Mucosa of rectum (tissue), 2 donors: Measurements from ENCODE around the gene ITIH1.

Experiments used
- H3K27ac ChIP-seq, 2 donors: one replicate each; pipeline ENCODE4 v1.7.0; 2013; ENCODE audit warnings: inconsistent platforms in 2 of 2, low read depth in 2 of 2, low read length in 2 of 2
- H3K27me3 ChIP-seq, 2 donors: one replicate each; pipeline ENCODE4 v1.7.0; 2013; ENCODE audit warnings: low read length in 2 of 2; ENCODE audit not compliant: control insufficient read depth in 2 of 2, insufficient read depth in 2 of 2
- H3K36me3 ChIP-seq, 2 donors: one replicate each; pipeline ENCODE4 v1.7.0; 2013; ENCODE audit warnings: low read length in 2 of 2; ENCODE audit not compliant: control insufficient read depth in 2 of 2, insufficient read depth in 2 of 2
- H3K4me1 ChIP-seq, 2 donors: one replicate each; pipeline ENCODE4 v1.7.0; 2013; ENCODE audit warnings: low read length in 2 of 2, mild to moderate bottlenecking in 1 of 2; ENCODE audit not compliant: control insufficient read depth in 2 of 2, insufficient read depth in 2 of 2
- H3K4me3 ChIP-seq, 2 donors: one replicate each; pipeline ENCODE4 v1.7.0; 2013; ENCODE audit warnings: low read length in 2 of 2
- H3K9ac ChIP-seq, 2 donors: one replicate each; pipeline ENCODE4 v1.7.0; 2013; ENCODE audit warnings: low read length in 2 of 2, low read depth in 1 of 2, mild to moderate bottlenecking in 1 of 2
- H3K9me3 ChIP-seq, 2 donors: one replicate each; pipeline ENCODE4 v1.7.0; 2013; ENCODE audit warnings: low read length in 2 of 2; ENCODE audit not compliant: control insufficient read depth in 2 of 2
- donor health status: healthy.
- donor health status: Normal muscosa, but diverticular disease.

ITIH1 gene

DNA sequence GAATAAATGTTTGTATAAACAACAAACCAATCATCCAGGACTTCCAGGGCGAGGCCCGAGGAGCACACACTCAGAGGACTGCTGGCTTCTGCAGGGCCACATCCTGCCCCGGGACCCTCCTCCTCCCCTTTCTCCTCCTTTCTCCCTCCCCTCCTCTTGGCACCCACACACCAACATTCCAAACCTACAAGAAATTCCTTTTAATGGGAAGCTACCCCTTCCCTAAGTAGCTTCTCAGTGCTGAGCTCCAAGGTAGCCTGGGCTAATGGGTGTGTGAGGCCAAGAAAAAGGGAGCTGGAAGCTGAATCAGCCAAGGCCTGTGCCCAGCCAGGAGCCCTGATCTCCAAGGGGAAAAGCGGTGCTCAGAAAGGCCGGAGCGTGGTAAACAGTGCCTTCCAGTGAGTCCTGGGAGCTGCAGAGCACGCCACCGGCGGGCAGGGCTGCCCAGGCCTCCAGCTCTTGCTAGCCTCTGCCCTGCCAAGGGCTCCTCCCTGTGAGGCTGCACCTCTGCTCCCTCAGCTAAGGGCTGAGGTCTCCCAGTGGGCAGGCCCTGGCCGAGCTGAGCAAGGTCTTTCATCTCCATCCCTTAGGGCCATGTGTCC is 21.1 kb downstream of the ITIH1 start:
- H3K9me3 ChIP-seq, result no peaks in the 10 kb centered on the region
- no peak overlapping the region for H3K27ac ChIP-seq
- H3K36me3 ChIP-seq, result no peaks in the 10 kb centered on the region
- no peak overlapping the region for H3K4me3 ChIP-seq
- H3K4me1 ChIP-seq, result peaks cover 0 to 2% of the 10 kb centered on the region in 2 donors
- H3K9ac ChIP-seq, result no peak overlapping the region
- H3K27me3 ChIP-seq, result no peaks in the 10 kb centered on the region

DNA sequence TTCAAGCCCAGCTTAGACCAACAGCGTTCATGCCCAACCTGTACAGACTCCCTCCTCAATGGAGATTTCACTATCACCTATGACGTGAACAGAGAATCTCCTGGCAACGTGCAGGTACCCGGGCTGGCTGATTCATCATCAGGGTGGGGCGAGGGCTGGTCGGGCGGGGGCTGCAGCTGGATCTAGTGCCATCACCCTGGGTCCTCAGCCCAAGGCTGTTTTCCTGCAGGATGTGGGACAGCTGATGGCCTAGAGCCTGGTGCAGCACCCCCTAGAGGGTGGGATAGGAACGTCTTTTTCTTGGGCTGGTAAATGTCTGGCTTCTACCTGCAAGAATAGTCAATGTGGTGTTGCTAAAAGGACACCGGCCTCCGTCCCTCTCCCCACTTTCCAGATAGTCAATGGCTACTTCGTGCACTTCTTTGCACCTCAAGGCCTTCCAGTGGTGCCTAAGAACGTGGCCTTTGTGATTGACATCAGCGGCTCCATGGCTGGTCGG is 21.6 kb downstream of the ITIH1 start:
- H3K9ac ChIP-seq, result no peak overlapping the region
- no peak overlapping the region for H3K4me3 ChIP-seq
- no peaks in the 10 kb centered on the region for H3K9me3 ChIP-seq
- H3K27me3 ChIP-seq, result no peaks in the 10 kb centered on the region
- H3K27ac ChIP-seq, result no peak overlapping the region
- H3K36me3 ChIP-seq, result no peaks in the 10 kb centered on the region
- H3K4me1 ChIP-seq, result peaks cover 0 to 2% of the 10 kb centered on the region in 2 donors

DNA sequence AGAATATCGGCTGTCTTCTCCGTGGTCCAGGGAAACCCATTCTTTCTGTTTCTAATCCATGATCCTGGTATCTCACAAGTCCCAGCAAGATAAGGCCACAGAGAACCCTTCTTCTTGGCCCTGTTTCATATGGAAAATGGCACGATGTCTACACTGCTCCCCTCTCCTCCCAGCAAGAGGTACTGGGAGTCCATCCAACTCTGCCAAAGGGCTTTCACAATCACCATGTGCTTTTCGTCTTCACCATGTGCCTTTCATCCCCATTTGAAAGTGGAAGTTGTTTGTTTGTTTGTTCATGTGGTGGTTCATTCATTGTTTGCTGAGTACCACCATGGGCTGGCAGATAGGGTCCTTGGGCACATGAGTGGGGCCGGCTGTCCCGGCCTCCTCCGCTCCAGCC is 22.7 kb downstream of the ITIH1 start:
- Histone ChIP-seq H3K27ac (no peak overlapping the region), H3K4me1 (no peaks in the 10 kb centered on the region), H3K36me3 (no peaks in the 10 kb centered on the region), H3K9me3 (no peaks in the 10 kb centered on the region), H3K27me3 (no peaks in the 10 kb centered on the region), H3K4me3 (no peak overlapping the region), H3K9ac (no peak overlapping the region)

DNA sequence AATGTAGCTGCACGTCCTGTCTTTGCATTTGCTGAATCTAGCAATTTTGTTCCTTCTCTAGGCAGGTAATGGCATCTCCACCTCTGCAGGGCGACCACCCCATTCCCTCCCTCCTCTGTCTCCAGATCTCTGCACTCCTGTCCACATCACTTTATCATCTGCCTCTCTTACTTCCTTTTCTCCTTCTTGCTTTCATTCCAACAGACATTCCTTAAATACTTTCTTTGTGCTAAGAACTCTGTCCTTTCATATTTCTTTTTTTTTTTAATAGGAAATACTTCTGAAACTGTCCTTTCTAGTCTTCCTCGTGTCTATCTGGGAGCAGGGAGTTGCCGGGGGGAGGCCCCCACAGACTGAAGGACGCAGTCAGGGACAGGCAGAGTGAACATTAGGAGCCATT is 24.4 kb downstream of the ITIH1 start:
- Histone ChIP-seq H3K9me3 (no peaks in the 10 kb centered on the region), H3K27ac (no peak overlapping the region), H3K4me3 (no peak overlapping the region), H3K36me3 (no peaks in the 10 kb centered on the region), H3K27me3 (no peaks in the 10 kb centered on the region), H3K9ac (no peak overlapping the region), H3K4me1 (no peaks in the 10 kb centered on the region)

DNA sequence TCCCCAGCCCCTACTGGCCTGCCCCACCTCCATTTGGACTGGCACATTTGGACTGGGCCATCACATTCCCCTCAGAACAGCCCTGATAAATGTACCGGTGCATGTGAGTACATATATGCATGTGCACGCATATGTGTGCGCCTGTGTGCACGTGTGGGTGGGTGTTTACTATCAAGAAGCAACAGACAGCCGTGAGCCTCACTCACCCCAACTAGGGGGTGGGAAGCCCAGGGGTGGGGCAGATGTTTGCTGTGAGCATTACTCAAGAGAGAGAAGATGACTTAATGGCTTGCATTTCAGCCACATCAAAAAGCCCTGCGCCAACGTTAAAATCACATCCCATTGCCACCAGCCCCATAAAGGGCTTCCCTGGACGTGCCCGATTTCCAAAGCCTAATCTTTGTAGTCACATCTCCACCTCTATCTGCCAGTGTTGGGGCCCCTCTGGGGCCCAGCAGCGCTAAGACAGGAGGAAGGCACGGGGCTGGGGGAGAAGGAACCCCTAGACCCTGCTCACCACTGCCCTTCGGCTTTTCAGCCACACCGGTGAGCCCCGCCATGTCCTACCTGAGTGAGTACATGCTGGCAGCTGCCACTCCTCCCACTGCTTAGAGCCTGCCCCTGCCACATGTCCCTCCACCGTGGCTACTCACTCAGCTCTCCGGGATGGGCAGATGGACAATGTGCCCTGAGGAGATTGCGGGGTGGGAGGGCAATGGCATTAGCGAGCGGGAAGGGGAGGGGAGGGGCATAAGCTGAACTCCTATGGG is 28.1 kb downstream of the ITIH1 start:
- Histone ChIP-seq H3K27me3 (no peaks in the 10 kb centered on the region), H3K9ac (no peak overlapping the region), H3K9me3 (no peaks in the 10 kb centered on the region), H3K36me3 (no peaks in the 10 kb centered on the region), H3K27ac (no peak overlapping the region), H3K4me1 (no peaks in the 10 kb centered on the region), H3K4me3 (no peak overlapping the region)

DNA sequence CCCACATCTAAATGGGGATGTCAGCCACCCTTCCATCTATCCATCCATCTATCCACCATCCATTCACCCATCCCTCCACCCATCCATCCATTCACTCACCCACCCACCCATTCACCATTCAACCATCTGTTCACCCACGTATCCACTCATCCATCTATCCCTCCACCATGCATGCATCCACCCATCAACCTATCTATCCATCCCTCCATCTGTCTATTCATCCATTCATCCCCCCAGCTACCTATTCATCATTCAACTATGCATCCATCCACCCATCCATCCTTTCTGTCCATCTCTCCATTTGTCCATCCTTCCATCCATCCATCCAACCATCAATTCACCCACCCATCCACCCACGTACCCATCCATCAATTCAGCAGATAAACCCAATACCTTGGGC is 31.8 kb downstream of the ITIH1 start:
- Histone ChIP-seq H3K27ac (no peak overlapping the region), H3K36me3 (no peaks in the 10 kb centered on the region)

DNA sequence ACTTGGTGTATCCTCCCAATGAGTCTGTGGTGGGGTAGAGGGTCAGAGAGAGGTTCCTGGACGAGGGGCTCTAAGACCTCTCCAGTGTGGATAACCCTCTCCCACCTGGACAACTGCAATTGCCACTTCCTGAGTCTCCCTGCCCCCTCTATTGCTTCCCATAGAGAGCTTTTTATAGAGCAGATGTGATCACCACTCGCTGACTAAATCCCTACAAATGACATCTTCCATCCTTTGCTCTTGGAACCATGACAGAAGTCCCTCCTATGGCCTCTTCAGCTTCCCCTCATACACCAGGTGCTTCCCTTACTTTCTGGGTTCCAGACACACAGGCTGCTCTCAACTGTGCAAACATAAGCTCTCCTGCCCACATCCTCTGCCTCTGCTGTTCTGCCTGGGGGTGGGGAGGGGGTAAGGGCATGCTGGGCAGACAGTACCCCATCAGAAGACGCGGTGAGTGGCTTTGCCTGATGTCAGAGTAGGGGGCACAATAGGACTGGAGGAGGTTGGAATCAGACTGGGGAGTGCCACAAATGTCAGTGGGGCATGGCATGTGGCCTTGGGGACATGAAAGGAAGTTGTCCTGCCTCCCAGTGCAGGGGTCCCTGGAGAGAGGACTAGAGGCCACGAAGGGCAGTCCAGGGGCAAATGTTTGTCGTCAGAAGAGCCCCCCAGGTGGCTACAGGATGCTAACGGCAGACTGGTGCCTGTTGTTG is 32.4 kb downstream of the ITIH1 start:
- Histone ChIP-seq H3K9ac (no peak overlapping the region), H3K36me3 (no peaks in the 10 kb centered on the region), H3K4me1 (no peaks in the 10 kb centered on the region), H3K27ac (no peak overlapping the region), H3K4me3 (no peak overlapping the region), H3K27me3 (no peaks in the 10 kb centered on the region), H3K9me3 (no peaks in the 10 kb centered on the region)

More for the DNA sequence above, 31.8 kb downstream of the ITIH1 start:
- Histone ChIP-seq H3K9me3 (no peaks in the 10 kb centered on the region), H3K9ac (no peak overlapping the region), H3K27me3 (no peaks in the 10 kb centered on the region), H3K4me3 (no peak overlapping the region), H3K4me1 (no peaks in the 10 kb centered on the region)

DNA sequence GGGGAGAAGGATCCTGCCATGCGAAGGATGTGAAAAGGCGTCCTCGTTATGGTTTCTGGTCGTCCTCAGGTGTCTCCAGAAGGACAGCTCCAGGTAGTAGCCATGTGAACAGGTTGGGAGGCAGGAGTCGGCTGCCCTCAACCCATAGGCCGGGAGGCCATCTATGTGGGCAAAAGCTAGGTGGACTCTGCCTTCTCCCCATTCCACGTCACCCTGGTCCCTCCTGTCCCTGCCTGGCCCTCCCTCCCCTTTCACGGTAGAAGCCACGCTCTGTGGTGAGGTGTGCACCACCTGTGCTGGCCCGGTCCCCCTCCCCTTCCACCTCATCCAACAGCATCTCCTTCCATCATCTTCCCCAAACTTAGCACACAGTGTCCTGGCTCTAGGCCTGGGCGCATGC is 33.5 kb downstream of the ITIH1 start:
- H3K4me1 ChIP-seq, result no peaks in the 10 kb centered on the region
- H3K9ac ChIP-seq, result no peak overlapping the region
- no peak overlapping the region for H3K27ac ChIP-seq
- H3K4me3 ChIP-seq, result no peak overlapping the region
- H3K36me3 ChIP-seq, result no peaks in the 10 kb centered on the region
- H3K9me3 ChIP-seq, result no peaks in the 10 kb centered on the region
- no peaks in the 10 kb centered on the region for H3K27me3 ChIP-seq

DNA sequence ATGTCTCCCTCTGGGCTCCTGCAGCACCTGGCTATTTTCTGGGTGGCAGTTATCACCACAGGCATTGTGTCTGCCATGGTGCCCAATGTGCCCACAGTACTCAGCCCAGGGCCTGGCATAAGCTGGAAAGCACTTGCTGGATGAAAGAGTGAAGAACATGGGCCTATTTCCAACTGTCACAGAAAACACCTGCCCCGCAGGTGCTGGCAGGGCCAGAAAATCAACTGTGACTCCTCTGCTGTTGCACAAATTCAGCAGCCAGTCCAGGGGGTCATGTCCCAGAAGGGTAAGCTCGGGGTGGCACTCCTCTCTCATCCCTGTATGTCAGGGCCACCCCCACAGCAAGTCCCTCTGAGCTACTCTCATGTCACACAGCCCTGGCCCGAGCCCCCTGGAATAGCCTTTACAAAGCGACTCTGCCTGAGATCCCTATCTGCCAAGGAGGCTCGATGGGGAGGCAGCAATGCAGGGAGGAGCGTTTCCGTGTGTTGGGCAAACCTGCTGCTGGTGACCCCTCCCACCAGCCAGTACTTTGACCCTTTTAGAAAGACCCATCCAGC is 34.1 kb downstream of the ITIH1 start:
- no peaks in the 10 kb centered on the region for H3K4me1 ChIP-seq
- H3K4me3 ChIP-seq, result no peak overlapping the region
- H3K9ac ChIP-seq, result no peak overlapping the region
- no peaks in the 10 kb centered on the region for H3K9me3 ChIP-seq
- no peaks in the 10 kb centered on the region for H3K27me3 ChIP-seq
- no peak overlapping the region for H3K27ac ChIP-seq
- H3K36me3 ChIP-seq, result no peaks in the 10 kb centered on the region

DNA sequence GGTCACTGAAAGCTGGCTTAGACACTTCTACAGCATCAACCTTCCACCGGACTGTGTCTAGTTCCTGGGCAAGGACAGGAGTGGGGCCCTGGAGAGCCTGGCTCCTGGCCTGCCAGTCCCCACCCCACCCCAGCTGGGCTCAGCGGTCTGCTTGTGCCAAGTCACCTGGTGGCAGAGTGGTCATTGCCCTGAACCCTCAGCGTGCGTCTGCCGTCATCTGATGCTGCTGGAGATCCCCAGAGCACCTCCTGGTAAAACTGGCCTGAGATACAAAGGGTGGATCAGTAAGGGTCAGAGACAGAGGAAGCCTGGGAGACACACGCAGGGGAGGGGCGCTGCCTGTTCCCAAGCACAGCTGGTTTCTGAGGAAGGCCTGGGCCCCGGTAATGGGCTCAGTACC is 36.4 kb downstream of the ITIH1 start:
- no peak overlapping the region for H3K27ac ChIP-seq
- H3K27me3 ChIP-seq, result no peaks in the 10 kb centered on the region
- H3K4me3 ChIP-seq, result no peak overlapping the region
- H3K9me3 ChIP-seq, result no peaks in the 10 kb centered on the region
- no peak overlapping the region for H3K9ac ChIP-seq
- H3K4me1 ChIP-seq, result no peaks in the 10 kb centered on the region
- no peaks in the 10 kb centered on the region for H3K36me3 ChIP-seq
